ENCODE measurements around the gene OR11L1. TPM values are rescaled to one million over a fixed set of nuclear protein-coding genes. Genes with fewer than 3 reads are reported as not detected.

Gene OR11L1, protein sequence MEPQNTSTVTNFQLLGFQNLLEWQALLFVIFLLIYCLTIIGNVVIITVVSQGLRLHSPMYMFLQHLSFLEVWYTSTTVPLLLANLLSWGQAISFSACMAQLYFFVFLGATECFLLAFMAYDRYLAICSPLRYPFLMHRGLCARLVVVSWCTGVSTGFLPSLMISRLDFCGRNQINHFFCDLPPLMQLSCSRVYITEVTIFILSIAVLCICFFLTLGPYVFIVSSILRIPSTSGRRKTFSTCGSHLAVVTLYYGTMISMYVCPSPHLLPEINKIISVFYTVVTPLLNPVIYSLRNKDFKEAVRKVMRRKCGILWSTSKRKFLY
- not detected for total RNA-seq

DNA sequence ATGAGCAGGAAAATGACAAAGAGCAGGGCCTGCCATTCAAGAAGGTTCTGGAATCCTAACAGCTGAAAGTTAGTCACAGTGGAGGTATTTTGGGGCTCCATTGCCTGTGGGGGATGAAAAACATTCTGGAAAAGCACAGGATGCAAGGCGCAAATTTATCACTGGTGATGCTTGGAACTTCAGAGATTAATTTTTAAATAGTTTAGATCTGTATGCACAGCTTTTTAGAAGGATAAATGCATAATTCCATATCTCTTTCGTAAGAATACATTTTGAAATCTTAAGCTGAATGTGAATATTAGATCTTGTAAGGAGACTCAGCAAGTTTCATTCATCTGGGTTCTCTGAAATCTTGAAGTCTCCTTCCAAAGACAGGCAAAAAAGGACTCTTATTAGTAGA lies at the start of gene OR11L1:
TSS of gene OR11L1 (minus strand) at position 101 of the 400 bp plus-strand sequence. CDS start at position 101, 0 bp downstream.
- DNase-seq: no peak

DNA sequence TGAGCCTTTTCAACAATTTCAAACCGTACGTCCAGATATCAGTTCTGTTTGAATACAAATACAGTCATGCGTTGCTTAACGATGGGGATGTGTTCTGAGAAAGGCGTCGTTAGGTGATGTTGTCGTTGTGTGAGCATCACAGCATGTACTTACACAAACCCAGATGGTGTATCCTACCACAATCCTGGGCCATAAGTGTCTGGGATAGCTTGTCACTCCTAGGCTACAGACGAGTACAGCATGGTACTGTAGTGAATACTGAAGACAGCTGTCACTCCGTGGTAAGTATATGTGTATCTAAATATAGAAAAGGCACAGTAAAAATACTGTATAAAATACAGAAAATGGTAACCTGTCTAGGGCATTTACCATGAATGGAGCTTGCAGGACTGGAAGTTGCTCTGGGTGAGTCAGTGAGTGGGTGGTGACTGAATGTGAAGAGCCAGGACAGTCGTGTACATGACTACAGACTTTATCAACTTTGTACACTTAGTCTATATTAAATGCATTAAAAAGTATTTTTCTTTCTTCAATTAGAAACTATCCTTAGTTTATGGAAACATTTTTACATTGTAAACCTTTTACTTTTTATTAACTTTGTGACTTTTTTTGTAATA lies 43.2 kb upstream of the OR11L1 start:
- no peak for DNase-seq

DNA sequence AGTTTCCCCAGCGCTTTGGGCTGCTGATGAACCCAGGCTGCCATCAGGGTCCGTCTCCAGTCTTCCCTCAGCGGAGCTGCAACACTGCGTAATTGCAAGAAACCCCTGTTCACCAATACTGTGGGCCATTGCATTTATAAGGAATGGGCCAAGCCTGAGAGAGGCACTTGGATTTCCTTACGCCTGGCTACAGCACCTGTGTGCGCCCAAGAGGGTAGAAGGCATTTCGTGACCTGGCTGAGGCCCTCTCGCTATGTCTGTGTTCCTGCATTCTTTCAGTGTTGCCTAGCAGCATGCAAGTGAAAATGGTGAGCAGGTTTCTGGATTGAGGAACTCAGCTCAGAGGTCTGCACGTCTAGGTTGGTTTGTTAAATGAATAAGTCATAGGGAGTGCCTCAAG lies 41.6 kb upstream of the OR11L1 start:
- DNase-seq: no peak

DNA sequence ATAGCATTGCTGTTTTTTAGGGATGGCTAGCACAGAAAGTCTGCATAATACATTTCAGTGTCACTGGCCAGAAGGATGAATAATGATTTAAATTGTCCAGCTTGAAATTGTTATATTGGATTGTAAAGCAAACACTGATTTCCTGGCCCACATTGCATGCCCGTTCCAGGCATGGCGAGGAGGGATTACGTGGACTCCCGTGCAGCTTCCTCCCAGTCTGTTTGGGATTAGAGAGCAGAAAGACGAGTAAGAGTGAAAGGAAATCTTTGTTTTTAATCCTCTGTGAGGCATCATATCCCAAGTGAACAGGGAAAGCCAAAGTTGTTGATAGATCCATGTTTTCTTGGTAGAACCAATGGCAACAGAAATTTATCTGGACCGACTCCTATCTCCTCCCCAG lies 23.7 kb upstream of the OR11L1 start:
- DNase-seq: no peak

DNA sequence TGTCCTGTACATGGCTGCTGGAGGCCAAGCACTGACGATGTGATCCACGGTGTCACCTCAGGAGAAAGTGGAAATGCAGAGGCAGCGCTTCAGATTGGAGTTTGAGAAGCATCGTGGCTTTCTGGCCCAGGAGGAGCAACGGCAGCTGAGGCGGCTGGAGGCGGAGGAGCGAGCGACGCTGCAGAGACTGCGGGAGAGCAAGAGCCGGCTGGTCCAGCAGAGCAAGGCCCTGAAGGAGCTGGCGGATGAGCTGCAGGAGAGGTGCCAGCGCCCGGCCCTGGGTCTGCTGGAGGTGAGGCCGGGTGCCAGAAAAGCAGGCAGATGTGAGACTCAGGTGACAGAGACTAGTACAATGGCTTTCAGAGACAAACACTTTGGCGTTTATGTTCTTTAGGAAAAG lies 22.9 kb upstream of the OR11L1 start:
- no peak for DNase-seq

DNA sequence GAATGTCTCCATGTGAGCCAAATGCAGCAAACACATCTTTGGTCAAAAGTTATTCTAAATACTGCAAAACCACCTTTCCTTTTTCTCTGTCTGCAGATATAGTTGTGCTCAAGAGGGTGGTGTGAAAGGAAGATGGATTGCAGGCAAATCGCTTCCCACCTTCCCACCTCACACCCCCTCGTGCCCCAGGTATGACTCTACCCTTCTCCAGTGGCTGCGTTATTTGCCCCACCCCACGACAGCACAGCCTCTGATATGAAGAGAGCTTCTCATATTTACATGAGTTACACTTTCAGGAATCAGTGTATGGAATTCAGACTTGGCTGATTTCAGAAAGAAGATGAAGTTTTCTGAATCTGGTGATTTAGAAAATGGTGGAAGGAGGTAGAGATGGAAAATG lies 21.1 kb upstream of the OR11L1 start:
- no peak for DNase-seq

DNA sequence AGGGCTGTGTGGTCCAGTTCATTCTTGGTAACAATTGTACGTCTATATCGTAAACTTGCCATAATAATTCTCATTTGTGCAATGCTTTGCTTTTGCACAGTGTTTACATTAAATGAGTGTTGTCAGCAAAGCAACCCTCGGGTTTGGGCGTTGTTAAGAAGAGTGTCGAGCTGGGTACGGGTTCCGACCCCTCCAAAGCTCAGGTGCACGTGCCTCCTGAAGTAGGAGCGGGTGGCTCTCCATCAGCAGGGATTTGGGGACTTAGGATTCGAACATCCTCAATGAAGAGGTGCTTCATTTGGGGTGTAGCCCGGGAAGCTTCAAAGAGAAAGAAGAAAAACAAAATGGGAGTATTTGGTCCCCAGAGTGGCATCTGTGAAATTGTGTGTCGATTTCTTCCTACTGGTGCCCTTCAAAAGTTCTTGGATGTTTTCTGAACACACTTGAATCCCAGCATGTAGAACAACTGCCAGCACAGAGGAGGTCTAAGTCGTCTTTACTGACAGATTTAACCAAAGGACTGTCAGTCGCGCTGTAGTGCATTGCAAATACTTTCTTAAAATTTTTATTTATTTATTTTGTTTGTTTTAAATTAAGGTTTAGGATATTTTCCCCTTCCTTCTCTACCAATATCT lies 16.4 kb upstream of the OR11L1 start:
- no peak for DNase-seq

DNA sequence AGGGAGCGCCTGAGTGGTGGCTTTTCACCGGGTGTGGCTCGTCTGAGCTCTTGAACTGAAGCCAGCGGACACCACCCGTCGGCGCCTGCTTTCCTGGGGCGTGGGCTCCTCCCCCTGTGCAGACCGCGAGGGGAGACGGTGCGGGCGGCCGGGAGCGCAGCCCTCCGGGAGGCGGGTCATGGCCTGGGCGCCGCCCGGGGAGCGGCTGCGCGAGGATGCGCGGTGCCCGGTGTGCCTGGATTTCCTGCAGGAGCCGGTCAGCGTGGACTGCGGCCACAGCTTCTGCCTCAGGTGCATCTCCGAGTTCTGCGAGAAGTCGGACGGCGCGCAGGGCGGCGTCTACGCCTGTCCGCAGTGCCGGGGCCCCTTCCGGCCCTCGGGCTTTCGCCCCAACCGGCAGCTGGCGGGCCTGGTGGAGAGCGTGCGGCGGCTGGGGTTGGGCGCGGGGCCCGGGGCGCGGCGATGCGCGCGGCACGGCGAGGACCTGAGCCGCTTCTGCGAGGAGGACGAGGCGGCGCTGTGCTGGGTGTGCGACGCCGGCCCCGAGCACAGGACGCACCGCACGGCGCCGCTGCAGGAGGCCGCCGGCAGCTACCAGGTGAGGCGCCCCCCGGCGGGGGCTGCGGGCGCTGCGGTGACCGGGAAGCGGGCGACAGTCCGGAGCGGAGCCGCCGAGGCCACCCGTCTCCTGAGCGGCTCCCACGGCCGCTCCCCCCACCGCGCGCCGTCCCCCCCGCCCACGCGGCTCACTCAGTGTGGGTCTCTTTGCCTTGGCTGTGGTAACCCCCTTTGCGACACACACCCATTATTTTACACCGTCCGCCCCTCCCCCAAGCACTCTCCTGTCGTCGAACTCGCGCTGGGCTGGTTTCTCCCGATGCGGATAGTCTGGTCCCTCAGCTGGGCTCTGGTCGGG lies 15.6 kb upstream of the OR11L1 start, which contains the start of gene TRIM58:
TSS of gene TRIM58 (plus strand) at position 119 of the 916 bp plus-strand sequence. CDS start at position 179, 60 bp downstream.
- DNase-seq: no peak

DNA sequence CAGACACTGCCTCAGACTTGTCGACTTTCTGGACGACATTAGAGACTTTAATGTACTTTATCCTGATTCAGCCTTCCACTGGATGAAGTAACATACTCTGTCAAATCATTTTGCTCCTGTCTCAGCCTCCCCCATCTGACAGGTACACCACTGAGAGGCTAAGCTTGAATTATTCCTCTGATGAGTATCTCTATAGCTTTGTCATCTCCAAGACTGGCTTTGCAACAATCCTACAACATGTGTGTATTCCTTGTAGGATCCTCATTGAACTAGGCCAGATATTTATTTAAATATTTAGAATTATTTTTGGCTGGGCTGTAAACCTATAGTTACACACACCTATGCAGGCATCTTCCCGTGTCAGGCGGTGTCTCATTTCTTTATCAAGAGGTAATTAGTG lies 14.2 kb upstream of the OR11L1 start:
- no peak for DNase-seq

DNA sequence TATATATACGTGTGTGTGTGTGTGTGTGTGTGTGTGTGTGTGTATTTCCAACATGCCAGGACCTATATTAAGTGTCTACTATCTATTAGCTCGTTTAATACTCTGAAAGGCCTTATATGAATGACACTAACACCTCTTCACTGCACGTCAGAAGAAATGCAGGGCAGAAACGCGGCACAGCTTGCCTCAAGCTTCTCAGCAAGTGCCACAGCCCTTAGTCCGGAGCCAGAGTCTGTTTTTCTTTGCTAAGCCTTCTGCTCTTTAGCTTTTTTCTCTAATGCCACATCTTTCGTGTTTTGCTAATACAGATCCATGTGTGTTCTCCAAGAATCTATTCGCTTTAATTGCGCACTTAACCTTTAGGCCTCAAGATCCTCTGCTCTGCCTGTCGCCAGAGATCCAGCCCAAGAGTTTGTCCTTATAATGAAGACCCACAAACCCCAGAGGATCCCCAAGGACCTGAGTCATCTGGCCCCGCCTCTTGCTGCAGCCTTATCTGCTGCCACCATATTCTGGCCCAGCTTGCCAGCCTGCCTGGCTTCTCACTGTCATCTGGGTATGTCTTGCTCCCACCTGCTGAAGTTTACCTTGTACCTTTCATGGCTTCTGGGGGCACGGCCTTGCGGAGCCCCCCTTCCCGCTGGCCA lies 13.3 kb upstream of the OR11L1 start:
- no peak for DNase-seq

DNA sequence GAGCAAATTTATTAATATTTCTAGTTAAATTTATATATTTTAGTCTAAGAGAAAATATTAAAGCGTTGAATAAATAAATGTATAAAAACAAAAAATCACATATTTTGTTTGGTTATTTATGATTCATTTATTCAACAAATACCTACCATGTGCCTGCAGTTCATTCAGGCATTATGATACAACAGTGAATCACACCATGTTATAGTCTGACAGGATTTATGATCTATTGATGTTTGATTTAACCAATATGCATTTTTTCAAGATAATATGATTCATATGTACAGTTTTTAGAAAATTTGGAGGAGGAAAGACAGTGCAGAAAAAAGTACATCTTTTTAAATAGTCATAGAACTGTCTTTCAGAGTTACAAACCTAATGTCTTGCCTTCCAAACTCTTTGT lies 7.9 kb upstream of the OR11L1 start:
- DNase-seq: no peak

DNA sequence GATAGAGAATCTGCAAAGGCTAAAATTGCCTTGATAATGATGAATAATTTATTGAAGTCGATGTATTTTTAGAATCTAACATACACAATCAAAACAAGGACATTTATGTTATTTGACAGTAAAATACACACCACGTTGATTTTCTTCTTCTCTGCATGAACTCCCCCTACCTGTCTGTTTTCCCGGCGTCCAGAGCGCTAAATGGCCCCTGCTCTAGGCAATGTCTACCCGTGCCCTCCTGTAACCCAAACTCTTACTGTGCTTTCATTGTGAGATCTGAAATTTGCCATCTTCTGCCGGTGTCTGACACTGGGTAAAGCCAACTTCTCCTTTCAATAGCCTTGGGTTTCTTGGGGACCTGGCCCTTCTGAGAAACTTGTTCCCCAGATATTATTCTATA lies 6.7 kb upstream of the OR11L1 start:
- DNase-seq: no peak

DNA sequence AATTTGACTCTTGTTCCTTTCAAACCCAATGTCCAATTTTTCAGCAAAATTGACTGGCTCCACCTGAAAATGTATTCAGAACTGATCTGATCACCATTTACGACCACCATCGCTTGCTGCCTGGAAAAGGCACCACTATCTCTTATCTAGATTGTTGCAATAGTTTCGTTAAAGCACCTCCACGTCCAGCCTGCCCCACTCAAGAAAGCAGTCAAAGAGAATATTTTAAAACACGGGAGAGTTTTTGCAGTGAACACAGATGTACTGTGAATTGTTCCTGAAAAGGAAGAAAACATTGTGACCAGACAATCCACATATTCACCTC lies 4.0 kb upstream of the OR11L1 start:
- no peak for DNase-seq

DNA sequence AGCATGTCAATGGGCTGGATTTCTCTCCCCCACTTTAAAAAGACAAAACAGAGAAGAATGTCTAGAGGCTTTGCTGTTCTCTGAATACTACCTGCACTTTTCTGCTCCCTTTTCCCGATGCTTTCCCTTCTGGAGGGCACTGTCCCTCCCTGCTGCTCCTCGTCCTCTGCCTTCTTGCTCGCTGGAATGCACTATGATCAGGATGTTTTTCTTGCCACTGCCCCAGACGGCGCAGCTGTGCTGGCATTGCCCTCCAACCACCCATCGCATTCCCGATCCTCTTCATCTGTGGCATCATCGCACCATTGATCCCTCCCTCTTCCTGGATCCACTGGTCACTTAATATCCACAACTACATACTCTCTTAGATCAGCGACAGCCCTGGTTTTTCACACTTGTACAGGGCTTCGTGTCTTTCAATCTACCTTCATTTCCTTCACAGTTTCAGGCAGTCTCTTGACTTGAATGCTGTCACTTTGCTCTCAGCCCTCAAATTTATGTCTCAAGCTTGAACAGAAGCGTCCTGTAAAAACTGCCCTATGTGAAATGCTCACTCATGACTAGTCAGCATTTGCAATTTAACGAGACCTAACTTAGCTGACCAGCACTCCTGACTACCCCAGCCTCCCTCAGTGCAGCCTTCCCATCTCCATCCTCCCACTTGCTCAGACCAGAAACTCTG lies 3.5 kb upstream of the OR11L1 start:
- no peak for DNase-seq

DNA sequence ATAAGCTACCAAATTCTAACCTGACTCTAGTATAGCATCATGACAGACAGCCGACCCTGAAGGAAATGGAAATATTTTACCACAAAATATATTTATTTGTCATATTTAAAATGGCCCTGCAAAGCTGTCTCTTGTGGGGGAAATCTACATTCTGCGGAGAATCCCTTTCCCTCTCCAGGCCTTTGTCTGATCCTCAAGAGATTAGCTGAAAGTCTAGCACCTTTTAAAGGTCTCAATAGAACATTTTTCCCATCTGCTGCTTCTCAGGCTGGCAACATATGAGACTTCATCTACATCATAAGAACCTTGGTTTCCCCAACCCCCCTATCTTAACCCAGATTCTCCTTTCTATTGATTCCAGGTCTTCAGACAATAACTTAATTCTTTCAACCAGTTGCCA lies 1.7 kb upstream of the OR11L1 start:
- no peak for DNase-seq

DNA sequence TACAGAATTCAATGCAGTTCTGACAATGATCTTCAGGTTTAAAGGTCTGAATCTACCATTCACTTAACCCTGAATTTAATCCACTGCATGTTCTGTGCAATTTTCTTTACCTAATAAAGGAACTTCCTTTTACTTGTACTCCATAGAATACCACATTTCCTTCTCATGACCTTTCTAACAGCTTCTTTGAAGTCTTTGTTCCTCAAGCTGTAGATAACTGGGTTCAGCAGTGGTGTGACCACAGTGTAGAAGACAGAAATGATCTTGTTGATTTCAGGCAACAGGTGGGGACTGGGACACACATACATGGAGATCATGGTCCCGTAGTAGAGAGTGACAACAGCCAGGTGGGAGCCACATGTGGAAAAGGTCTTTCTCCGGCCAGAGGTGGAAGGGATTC lies 878 bp downstream of the OR11L1 start:
- DNase-seq: no peak

DNA sequence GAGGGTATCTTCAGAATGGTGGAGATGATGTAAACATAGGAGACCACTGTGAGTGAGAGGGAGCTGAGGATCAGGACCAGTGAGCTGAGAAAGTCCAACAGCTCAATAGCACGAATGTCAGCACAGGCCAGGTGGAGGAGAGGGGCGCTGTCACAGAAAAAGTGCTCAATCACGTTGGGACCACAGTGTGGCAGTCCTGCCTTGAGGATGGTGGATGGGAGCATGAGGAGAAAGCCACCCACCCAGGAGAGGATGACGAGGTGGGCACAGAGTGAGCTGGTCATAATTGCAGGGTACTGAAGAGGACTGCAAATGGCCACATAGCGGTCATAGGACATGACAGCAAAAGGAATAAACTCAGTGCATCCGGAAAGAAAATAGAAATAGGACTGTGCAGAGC lies 8.1 kb downstream of the OR11L1 start:
- DNase-seq: no peak

DNA sequence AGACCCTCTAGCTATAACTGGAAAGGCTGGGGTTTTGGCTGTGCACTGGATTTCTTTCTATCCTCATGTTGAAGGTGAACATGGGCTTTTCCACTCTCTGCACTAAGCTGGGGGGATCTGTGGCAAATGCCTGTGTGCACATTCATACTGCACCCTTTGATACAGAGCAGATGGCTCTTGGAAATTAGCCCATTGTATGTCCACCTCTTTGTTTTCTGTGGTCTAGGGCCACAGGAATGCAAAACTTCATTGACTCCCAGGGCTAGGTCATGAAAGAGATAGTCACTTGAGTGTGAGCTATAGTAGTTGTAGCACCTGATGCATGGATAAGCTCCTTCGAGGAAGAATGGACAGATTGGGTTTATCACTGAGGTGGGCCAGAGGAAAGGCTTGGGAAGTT lies 12.0 kb downstream of the OR11L1 start:
- no peak for DNase-seq

DNA sequence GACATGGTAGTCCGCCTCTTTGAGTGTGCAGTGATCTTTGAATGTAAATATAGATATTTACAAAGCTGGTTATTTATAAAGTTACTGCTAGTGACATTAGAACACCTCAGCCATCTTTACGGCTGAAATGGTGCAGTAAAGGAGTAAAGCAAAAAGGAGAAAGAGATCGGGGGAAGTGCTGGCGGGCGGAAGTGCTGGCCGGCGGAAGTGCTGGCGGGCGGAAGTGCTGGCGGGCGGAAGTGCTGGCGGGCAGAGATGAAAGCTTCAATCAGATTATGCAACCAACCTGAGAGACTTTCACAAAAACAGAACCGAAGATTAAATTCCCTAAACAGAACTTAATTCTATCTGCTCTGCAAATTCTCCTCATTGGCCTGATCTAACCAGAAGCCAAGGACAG lies 16.3 kb downstream of the OR11L1 start:
- no peak for DNase-seq

DNA sequence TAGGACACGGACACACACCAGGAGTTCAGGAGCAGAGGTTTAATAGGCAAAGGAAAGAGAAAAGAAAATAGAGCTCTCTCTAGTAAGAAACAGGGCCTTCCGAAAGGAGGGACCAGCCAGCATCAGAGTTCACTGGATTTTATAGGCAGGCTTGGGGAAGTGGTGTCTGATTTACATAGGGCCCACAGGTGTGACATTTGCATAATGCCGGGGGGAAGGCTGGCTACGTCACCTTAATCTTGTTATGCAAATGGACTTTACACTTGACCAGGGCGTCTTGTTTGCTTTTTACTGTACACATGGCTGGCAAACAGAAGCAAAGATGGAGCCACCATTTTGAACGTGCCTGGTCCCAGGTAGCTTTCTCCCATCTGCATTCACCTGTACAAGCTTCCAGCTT lies 17.7 kb downstream of the OR11L1 start, which contains the start of gene OR14A16:
TSS of gene OR14A16 (minus strand) at position 97 of the 400 bp plus-strand sequence. CDS start 8,390 bp downstream, outside the sequence.
- DNase-seq: no peak

DNA sequence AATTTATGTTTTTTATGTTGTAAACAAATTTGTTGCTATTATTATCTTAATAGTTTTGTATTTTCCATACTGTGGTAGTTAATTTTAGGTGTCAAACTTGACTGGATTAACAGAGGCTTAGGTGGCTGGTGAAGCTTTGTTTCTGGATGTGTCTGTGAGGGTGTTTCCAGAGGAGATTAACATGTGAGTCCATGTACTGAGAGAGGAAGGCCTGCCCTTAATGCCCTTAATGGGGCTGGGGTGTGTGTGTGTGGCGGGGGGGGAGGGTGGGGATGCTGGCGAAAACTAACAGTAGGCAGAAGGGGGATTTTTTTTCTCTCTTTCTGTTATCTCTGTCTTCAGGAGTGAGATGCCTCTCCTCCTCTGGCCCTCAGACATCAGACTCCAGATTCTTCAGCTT lies 19.6 kb downstream of the OR11L1 start:
- no peak for DNase-seq
